Right cardiac atrium (tissue), 5 donors: Measurements from ENCODE around the gene ASXL3. TPM values are rescaled to one million over a fixed set of nuclear protein-coding genes. Genes with fewer than 3 reads are reported as not detected.

Experiments used
- ATAC-seq, 2 donors: fragments of 200-7000 bp; cut with Tn5 transposase; one replicate each; pipeline versions ENCODE4 v1.8.0 to v1.9.1; 2020; ENCODE audit warnings: moderate library complexity in 2 of 2, mild to moderate bottlenecking in 1 of 2
- DNase-seq, 3 donors: peaks; one replicate each; pipeline ENCODE4 v3.0.0-alpha.2; 2020
- H3K27ac ChIP-seq: one replicate; pipeline ENCODE4 v1.5.1; 2013; ENCODE audit warnings: mild to moderate bottlenecking, low read length, control low read depth, moderate library complexity
- H3K27me3 ChIP-seq: one replicate; pipeline ENCODE4 v1.6.1; 2013; ENCODE audit not compliant: control insufficient read depth, insufficient read depth
- H3K4me1 ChIP-seq: one replicate; pipeline ENCODE4 v1.6.1; 2013; ENCODE audit warnings: low read length; ENCODE audit not compliant: control insufficient read depth, insufficient read depth
- H3K4me3 ChIP-seq: one replicate; pipeline ENCODE4 v1.5.1; 2013; ENCODE audit warnings: low read length, control low read depth
- H3K9me3 ChIP-seq: one replicate; pipeline ENCODE4 v1.6.1; 2013; ENCODE audit warnings: low read length; ENCODE audit not compliant: control insufficient read depth
- WGBS: extraction: QIAGEN DNeasy Blood & Tissue Kit; methylation state at CpG from one replicate; pipeline ENCODE4 v1.1.7; 2013; 5-methylcytosine and 5-hydroxymethylcytosine counted together
- intact Hi-C, 4 donors: fragments of 100-400 bp; cut with DNase I; formaldehyde crosslinking; loops; one replicate each; pipeline versions ENCODE4 v1.11.0 to v1.14.0; 2022 to 2023
- polyA plus RNA-seq: library from polyadenylated mRNA; stranded (reverse); fragments of 200-250 nt; gene quantifications from one replicate; pipeline ENCODE4 v1.2.3, GENCODE V29; 2013
- total RNA-seq, 4 donors: library from RNA; stranded (reverse); fragmentation: NEBNext Ultra II Directional; extraction: Animal tissue kit (Norgen Biotek cat#: 25700); gene quantifications; one replicate each; pipeline ENCODE4 v1.2.1, GENCODE V29; 2021
- donor health status: healthy with polysubstance abuse.
- donor health status: DM: no; HTN: yes; CAD: no.
- donor health status: DM: no; HTN: no; CAD: no.
- donor health status: DM: no; HTN: yes; CAD: no; lungs with severe emphysema.
- donor health status: DM: yes; HTN: yes; CAD: no.

The ASXL3 gene
- total and polyA plus RNA-seq, 5 donors = 0.97 to 11.4 (median 9.4) TPM

DNA sequence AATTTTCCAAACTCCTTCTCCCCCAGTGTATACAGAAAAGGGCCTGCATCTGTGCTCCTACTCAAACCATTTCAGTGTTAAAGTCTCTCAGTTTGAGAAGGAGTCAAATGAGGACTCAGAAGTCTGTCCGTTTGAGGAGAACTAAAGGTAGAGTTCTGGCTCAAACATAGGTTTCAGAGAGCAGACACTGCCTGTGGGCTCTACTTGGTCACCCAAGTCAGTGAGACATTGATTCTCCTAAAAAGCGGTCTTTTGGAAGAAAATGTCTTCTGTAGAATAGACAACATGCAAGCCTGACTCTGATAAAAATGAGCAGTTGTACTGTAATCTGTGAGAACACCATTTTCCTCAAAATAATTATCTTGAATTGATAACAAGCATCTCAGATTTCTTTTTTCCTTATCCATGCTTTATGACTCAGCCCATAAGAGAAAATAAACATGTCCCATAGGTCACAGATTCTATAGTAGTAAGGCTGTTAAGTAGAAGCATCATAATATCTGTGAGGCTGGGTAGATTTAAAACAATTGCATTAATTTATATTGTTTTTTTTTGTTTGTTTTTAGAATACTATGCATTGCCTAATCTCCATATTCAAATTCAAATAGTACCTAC is 82.8 kb downstream of the ASXL3 start:
- Histone ChIP-seq H3K9me3 (no peaks in the 10 kb centered on the region), H3K4me3 (no peak overlapping the region), H3K4me1 (no peaks in the 10 kb centered on the region), H3K27me3 (no peaks in the 10 kb centered on the region), H3K27ac (no peak overlapping the region)
- no peak for DNase-seq
- ATAC-seq = no peak
- intact Hi-C loops = no loop called here
- 66% methylated on average over 2 of the region's 2 CpGs for WGBS

- 65% methylated on average over 4 of the region's 4 CpGs for WGBS
- no peak for ATAC-seq
Observed at GRCh38 chr18:33664241-33664874, 86.3 kb downstream of the ASXL3 start.

DNA sequence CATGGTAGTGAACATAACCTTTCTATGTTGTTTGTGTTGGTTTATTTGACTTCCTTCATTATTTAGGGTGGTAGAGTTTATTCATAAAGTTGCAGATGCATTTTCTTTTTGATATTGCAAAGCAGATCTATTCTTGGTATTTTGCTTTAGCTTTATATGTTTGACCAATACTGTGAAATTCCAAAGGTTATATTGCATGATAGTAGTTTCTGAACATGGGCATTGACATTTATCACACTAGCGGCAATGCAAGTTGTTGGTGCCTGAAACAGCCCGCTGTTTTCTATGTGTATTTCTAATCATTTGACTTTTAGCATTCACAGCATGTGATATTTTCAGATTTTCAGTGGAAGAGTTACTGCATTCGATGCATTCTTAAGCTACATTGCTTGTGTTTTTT is 87.2 kb downstream of the ASXL3 start:
- H3K4me1 ChIP-seq = no peaks in the 10 kb centered on the region
- intact Hi-C loops = no loop called here
- 79% methylated on average over 3 of the region's 3 CpGs for WGBS
- no peaks in the 10 kb centered on the region for H3K9me3 ChIP-seq
- no peak overlapping the region for H3K27ac ChIP-seq
- DNase-seq (no peak), ATAC-seq (no peak)
- H3K27me3 ChIP-seq = no peaks in the 10 kb centered on the region
- no peak overlapping the region for H3K4me3 ChIP-seq

More at GRCh38 chr18:33664241-33664874, 86.3 kb downstream of the ASXL3 start:
- no peaks in the 10 kb centered on the region for H3K4me1 ChIP-seq
- no peaks in the 10 kb centered on the region for H3K27me3 ChIP-seq
- no peak for DNase-seq
- intact Hi-C loops = no loop called here
- no peak overlapping the region for H3K27ac ChIP-seq
- H3K4me3 ChIP-seq = no peak overlapping the region
- no peaks in the 10 kb centered on the region for H3K9me3 ChIP-seq

- intact Hi-C loops = no loop called here
Observed at GRCh38 chr18:33665641-33666040, 87.6 kb downstream of the ASXL3 start.

GRCh38 chr18:33666915-33667314 is 88.9 kb downstream of the ASXL3 start:
- DNase-seq = no peak
- intact Hi-C loops = no loop called here

More at GRCh38 chr18:33665641-33666040, 87.6 kb downstream of the ASXL3 start:
- no peaks in the 10 kb centered on the region for H3K4me1 ChIP-seq
- H3K27ac ChIP-seq = no peak overlapping the region
- no peaks in the 10 kb centered on the region for H3K27me3 ChIP-seq
- no peak for ATAC-seq
- H3K4me3 ChIP-seq = no peak overlapping the region
- DNase-seq = no peak
- no peaks in the 10 kb centered on the region for H3K9me3 ChIP-seq

GRCh38 chr18:33669589-33669988 is 91.6 kb downstream of the ASXL3 start:
- intact Hi-C loops = no loop called here

More at GRCh38 chr18:33666915-33667314, 88.9 kb downstream of the ASXL3 start:
- Histone ChIP-seq H3K9me3 (no peaks in the 10 kb centered on the region), H3K4me1 (no peaks in the 10 kb centered on the region), H3K27ac (no peak overlapping the region), H3K27me3 (no peaks in the 10 kb centered on the region), H3K4me3 (no peak overlapping the region)
- ATAC-seq = no peak
- WGBS = 98% methylated on average over 2 of the region's 2 CpGs

GRCh38 chr18:33670029-33670428 is 92.0 kb downstream of the ASXL3 start:
- no peak overlapping the region for H3K27ac ChIP-seq
- 91% methylated on average over 6 of the region's 6 CpGs for WGBS
- no peaks in the 10 kb centered on the region for H3K4me1 ChIP-seq
- H3K27me3 ChIP-seq = no peaks in the 10 kb centered on the region
- DNase-seq (no peak), ATAC-seq (no peak)
- intact Hi-C loops = no loop called here
- no peak overlapping the region for H3K4me3 ChIP-seq
- no peaks in the 10 kb centered on the region for H3K9me3 ChIP-seq

More at GRCh38 chr18:33669589-33669988, 91.6 kb downstream of the ASXL3 start:
- WGBS = 77% methylated on average over 5 of the region's 5 CpGs
- Histone ChIP-seq H3K4me1 (no peaks in the 10 kb centered on the region), H3K9me3 (no peaks in the 10 kb centered on the region), H3K27me3 (no peaks in the 10 kb centered on the region), H3K27ac (no peak overlapping the region), H3K4me3 (no peak overlapping the region)
- no peak for DNase-seq
- ATAC-seq = no peak

- Histone ChIP-seq H3K4me1 (no peaks in the 10 kb centered on the region), H3K4me3 (no peak overlapping the region), H3K27ac (no peak overlapping the region), H3K27me3 (no peaks in the 10 kb centered on the region), H3K9me3 (no peaks in the 10 kb centered on the region)
- no peak for ATAC-seq
- intact Hi-C loops = no loop called here
- WGBS = 82% methylated on average over 4 of the region's 4 CpGs
- no peak for DNase-seq
Observed at GRCh38 chr18:33673689-33674088, 95.7 kb downstream of the ASXL3 start.

- intact Hi-C loops = no loop called here
- ATAC-seq (no peak), DNase-seq (no peak)
- no peaks in the 10 kb centered on the region for H3K4me1 ChIP-seq
- H3K9me3 ChIP-seq = no peaks in the 10 kb centered on the region
- H3K4me3 ChIP-seq = no peak overlapping the region
- no peak overlapping the region for H3K27ac ChIP-seq
- WGBS = 36% methylated on average over 1 of the region's 1 CpG
- H3K27me3 ChIP-seq = no peaks in the 10 kb centered on the region
Observed at GRCh38 chr18:33676593-33676992, 98.6 kb downstream of the ASXL3 start.

DNA sequence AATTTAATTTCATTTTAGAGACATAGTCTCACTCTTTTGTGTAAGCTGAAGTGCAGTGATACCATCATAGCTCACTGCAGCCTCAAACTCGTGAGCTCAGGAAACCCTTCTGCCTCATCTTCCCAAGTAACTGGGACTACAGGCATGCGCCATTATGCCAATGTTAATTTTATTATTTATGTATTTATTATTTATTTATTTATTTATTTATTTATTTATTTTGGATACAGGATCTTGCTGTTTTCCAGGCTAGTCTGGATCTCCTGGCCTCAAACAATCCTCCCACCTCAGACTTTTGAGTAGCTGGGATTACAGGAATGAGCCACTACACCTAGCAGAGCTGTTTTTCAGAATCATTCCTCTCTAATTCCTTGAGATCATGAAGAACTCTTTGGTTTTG is 99.9 kb downstream of the ASXL3 start:
- ATAC-seq (no peak), DNase-seq (no peak)
- Histone ChIP-seq H3K27ac (no peak overlapping the region), H3K9me3 (no peaks in the 10 kb centered on the region), H3K27me3 (no peaks in the 10 kb centered on the region), H3K4me1 (no peaks in the 10 kb centered on the region), H3K4me3 (no peak overlapping the region)
- intact Hi-C loops = no loop called here
- WGBS = 92% methylated on average over 2 of the region's 2 CpGs

GRCh38 chr18:33682436-33682835 is 104.4 kb downstream of the ASXL3 start:
- intact Hi-C loops = no loop called here
- 96% methylated on average over 6 of the region's 6 CpGs for WGBS
- no peaks in the 10 kb centered on the region for H3K9me3 ChIP-seq
- H3K27me3 ChIP-seq = no peaks in the 10 kb centered on the region
- no peak for ATAC-seq
- H3K4me3 ChIP-seq = no peak overlapping the region
- H3K27ac ChIP-seq = no peak overlapping the region
- no peaks in the 10 kb centered on the region for H3K4me1 ChIP-seq
- DNase-seq = no peak
